NB4 (cell line): ENCODE data around the gene HGD.

Source experiments
- CTCF ChIP-seq: IDR thresholded peaks from one replicate; pipeline ENCODE4 v1.5.1; 2012; ENCODE audit warnings: low read depth, low read length
- MAX ChIP-seq: IDR thresholded peaks from 2 replicates; pipeline ENCODE4 v1.6.1; 2011; ENCODE audit warnings: low read depth, low read length
- MYC ChIP-seq: IDR thresholded peaks from 2 replicates; pipeline ENCODE4 v1.6.1; 2011; ENCODE audit warnings: low read depth, low read length
- POLR2A ChIP-seq: IDR thresholded peaks from 2 replicates; pipeline ENCODE4 v1.6.1; 2011; ENCODE audit warnings: mild to moderate bottlenecking; ENCODE audit not compliant: insufficient read length; ENCODE audit errors: extremely low read depth

GRCh38 chr3:120601554-120601953, 80.5 kb downstream of the HGD start:
- TF ChIP-seq MYC = no peak
- no peak for TF ChIP-seq CTCF
- TF ChIP-seq POLR2A = no peak
- no peak for TF ChIP-seq MAX
